Activated CD8-positive, alpha-beta T cell treated with anti-CD3 and anti-CD28 coated beads for 36 hours (primary cell): Measurements from ENCODE around the gene AP2A2. TPM values are rescaled to one million over a fixed set of nuclear protein-coding genes. Genes with fewer than 3 reads are reported as not detected.

Experiments used
- ATAC-seq: fragments of 200-7000 bp; cut with Tn5 transposase; one replicate; pipeline ENCODE4 v1.10.0; 2021; ENCODE audit warnings: mild to moderate bottlenecking, moderate library complexity
- CTCF ChIA-PET: fragments of 350-600 bp; sonication (Branson Sonifier 250); formaldehyde crosslinking; loops from one replicate; lab custom pipeline; 2021; ENCODE audit warnings: antibody characterized with exemption; lab: Charles Lee
- POLR2A ChIA-PET: fragments of 350-600 bp; sonication (Branson Sonifier 250); formaldehyde crosslinking; loops from one replicate; lab custom pipeline; 2021; ENCODE audit warnings: antibody characterized with exemption; lab: Charles Lee
- DNase-seq: peaks from one replicate; pipeline ENCODE4 v3.0.0-alpha.2; 2020
- H3K27ac Mint-ChIP-seq: one replicate; pipeline ENCODE4 v1.8.0; 2021; ENCODE audit warnings: mild to moderate bottlenecking, mixed read lengths
- H3K27me3 Mint-ChIP-seq: one replicate; pipeline ENCODE4 v1.8.0; 2021; ENCODE audit warnings: mixed read lengths
- H3K36me3 Mint-ChIP-seq: one replicate; pipeline ENCODE4 v1.8.0; 2021; ENCODE audit warnings: low read depth, mixed read lengths
- H3K4me1 Mint-ChIP-seq: one replicate; pipeline ENCODE4 v1.8.0; 2021; ENCODE audit warnings: low read depth, mixed read lengths
- H3K4me3 Mint-ChIP-seq: one replicate; pipeline ENCODE4 v1.8.0; 2021; ENCODE audit warnings: mild to moderate bottlenecking, moderate library complexity, mixed read lengths
- H3K9me3 Mint-ChIP-seq: one replicate; pipeline ENCODE4 v1.8.0; 2021; ENCODE audit warnings: mixed read lengths
- CTCF ChIP-seq: fragments of 200-600 bp; IDR thresholded peaks from one replicate; pipeline ENCODE4 v1.8.0; 2022; ENCODE audit warnings: antibody characterized with exemption, mild to moderate bottlenecking
- intact Hi-C: fragments of 100-400 bp; cut with micrococcal nuclease; formaldehyde crosslinking; loops from one replicate; pipeline ENCODE4 v1.10.0; 2022
- total RNA-seq, 2 experiments: library from RNA; stranded (reverse); gene quantifications; one replicate each; pipeline ENCODE4 v1.2.3, GENCODE V29; 2021

AP2A2 gene
- total RNA-seq, 2 experiments from 2014 or later: 34.0 to 34.6 TPM

GRCh38 chr11:963852-964251 is 38.2 kb downstream of the AP2A2 start:
- H3K4me3 Mint-ChIP-seq: no peak overlapping the region
- no peaks in the 10 kb centered on the region for H3K9me3 Mint-ChIP-seq
- H3K27ac Mint-ChIP-seq: no peak overlapping the region
- H3K27me3 Mint-ChIP-seq: no peaks in the 10 kb centered on the region
- intact Hi-C loops: no loop called here
- no peak for DNase-seq
- no peak for ATAC-seq
- H3K36me3 Mint-ChIP-seq: peaks cover 13% of the 10 kb centered on the region
- POLR2A ChIA-PET: no interaction called here
- H3K4me1 Mint-ChIP-seq: peaks cover 16% of the 10 kb centered on the region
- no peak for TF ChIP-seq CTCF
- CTCF ChIA-PET: no interaction called here

GRCh38 chr11:965206-965775 is 39.6 kb downstream of the AP2A2 start:
- Mint-ChIP-seq H3K9me3 (no peaks in the 10 kb centered on the region), H3K4me3 (no peak overlapping the region), H3K27me3 (no peaks in the 10 kb centered on the region), H3K27ac (no peak overlapping the region), H3K36me3 (peaks cover 13% of the 10 kb centered on the region), H3K4me1 (peaks cover 27% of the 10 kb centered on the region)
- CTCF ChIA-PET: no interaction called here
- POLR2A ChIA-PET: no interaction called here
- no peak for DNase-seq
- intact Hi-C loops: no loop called here
- peak; percentile 61 for ATAC-seq
- TF ChIP-seq CTCF: no peak

GRCh38 chr11:967995-968751 is 42.5 kb downstream of the AP2A2 start:
- POLR2A ChIA-PET: no interaction called here
- H3K4me1 Mint-ChIP-seq: peaks cover 41% of the 10 kb centered on the region
- no peaks in the 10 kb centered on the region for H3K9me3 Mint-ChIP-seq
- no peak for TF ChIP-seq CTCF
- intact Hi-C loops: no loop called here
- CTCF ChIA-PET: no interaction called here
- ATAC-seq (no peak), DNase-seq (no peak)
- H3K4me3 Mint-ChIP-seq: no peak overlapping the region
- no peak overlapping the region for H3K27ac Mint-ChIP-seq
- no peaks in the 10 kb centered on the region for H3K27me3 Mint-ChIP-seq
- peaks cover 22% of the 10 kb centered on the region for H3K36me3 Mint-ChIP-seq

GRCh38 chr11:968822-969221 is 43.2 kb downstream of the AP2A2 start:
- Mint-ChIP-seq H3K27ac (no peak overlapping the region), H3K27me3 (no peaks in the 10 kb centered on the region), H3K9me3 (no peaks in the 10 kb centered on the region), H3K4me3 (no peak overlapping the region), H3K36me3 (peaks cover 18% of the 10 kb centered on the region), H3K4me1 (peaks cover 41% of the 10 kb centered on the region)
- TF ChIP-seq CTCF: no peak
- no peak for ATAC-seq
- intact Hi-C loops: no loop called here
- ChIA-PET POLR2A (no interaction called here), CTCF (no interaction called here)
- no peak for DNase-seq

GRCh38 chr11:969651-970205 is 44.1 kb downstream of the AP2A2 start:
- Mint-ChIP-seq H3K27me3 (no peaks in the 10 kb centered on the region), H3K27ac (peak overlapping the region; percentile 41), H3K4me1 (peaks cover 41% of the 10 kb centered on the region), H3K4me3 (no peak overlapping the region), H3K9me3 (no peaks in the 10 kb centered on the region), H3K36me3 (peaks cover 15% of the 10 kb centered on the region)
- intact Hi-C loops: no loop called here
- ATAC-seq: no peak
- no peak for DNase-seq
- POLR2A ChIA-PET: no interaction called here
- CTCF ChIA-PET: interaction anchor here (2.1 kb wide), 1 partner anchor 82 kb away, joined by 4 read pairs; no protein-coding TSS in a partner anchor
- TF ChIP-seq CTCF: no peak
